Activated CD4-positive, alpha-beta T cell treated with anti-CD3 and anti-CD28 coated beads for 48 hours (primary cell): ENCODE data around the gene SPRR2A.
"Not testable (repeated sequence)": the region's sequence is repeated elsewhere in the genome, so short reads cannot be mapped to it uniquely, and the experiment has no call there.

Experiments
- DNase-seq: peaks from one replicate; pipeline ENCODE4 v3.0.0-alpha.2; 2020

The SPRR2A gene

GRCh38 chr1:153057375-153057774 is at the start of gene SPRR2A:
Gene SPRR2A, minus strand, starts transcription at chr1:153057512. Its CDS starts 777 bp downstream, at chr1:153056735.
- no peak for DNase-seq

DNA sequence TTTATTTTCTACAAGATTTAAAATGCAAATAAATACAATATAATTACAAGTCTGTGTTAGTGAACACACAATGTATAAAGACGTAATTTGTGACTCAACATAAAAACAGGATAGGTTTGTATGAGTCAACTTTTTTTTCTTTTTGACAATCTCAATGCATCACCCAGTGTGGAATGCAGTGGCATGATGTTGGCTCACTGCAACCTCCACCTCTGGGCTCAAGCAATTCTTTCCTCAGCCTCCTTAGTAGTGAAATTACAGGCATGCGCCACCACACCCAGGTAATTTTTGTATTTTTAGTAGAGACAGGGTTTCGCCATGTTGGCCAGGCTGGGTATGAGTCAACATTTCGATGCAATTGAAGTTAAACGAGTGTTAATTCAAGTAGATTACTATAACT is 42.9 kb upstream of the SPRR2A start:
- no peak for DNase-seq

DNA sequence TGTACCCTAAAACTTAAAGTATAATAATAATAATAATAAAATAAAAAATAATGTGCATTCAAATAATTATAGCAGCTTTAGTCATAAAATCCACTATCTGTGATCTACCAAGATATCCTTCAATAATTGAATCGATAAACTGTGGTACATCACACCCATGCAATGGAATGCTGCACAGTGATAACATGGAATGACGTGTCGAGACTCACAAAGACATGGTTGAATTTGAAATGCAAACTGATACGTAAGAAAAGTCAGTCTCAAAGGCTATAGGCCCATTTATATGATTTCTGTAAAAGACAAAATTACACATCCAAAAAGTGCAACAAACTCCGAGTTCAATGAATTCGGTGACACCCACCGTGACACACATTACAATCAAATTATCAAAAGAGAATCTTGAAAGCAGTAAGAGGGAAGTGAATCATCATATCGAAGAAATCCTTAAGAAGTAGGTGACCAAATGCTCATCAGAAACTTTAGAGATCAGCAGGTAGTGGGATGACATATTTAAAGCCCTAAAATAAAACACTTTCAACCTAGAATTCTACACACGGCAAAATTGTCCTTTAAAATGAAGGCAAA is 42.2 kb upstream of the SPRR2A start:
- no peak for DNase-seq

DNA sequence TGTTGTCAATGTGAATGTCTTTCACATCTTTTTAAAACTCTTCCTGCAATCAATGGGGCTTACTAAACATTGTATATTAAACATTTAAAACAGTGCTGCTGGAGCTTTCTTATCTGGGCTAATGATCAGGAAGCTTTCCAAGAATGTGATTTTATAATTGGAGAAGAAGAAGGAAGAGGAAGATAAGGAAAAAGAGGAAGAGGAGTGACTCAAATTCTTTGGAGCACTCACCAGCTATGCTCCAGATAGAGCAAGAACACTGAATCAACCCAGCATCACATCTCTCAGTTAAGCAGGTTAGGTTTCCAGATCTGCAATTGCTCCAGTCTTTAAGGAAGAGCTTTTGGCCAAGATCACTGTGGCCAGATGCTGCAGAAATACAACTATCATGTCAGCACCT is 38.5 kb upstream of the SPRR2A start:
- no peak for DNase-seq

- no peak for DNase-seq
Measured at GRCh38 chr1:153094426-153094825, 37.1 kb upstream of the SPRR2A start, which contains the start of gene SPRR2E. Gene SPRR2E, minus strand, starts transcription at chr1:153094526. Its CDS starts 775 bp downstream, at chr1:153093751.

DNA sequence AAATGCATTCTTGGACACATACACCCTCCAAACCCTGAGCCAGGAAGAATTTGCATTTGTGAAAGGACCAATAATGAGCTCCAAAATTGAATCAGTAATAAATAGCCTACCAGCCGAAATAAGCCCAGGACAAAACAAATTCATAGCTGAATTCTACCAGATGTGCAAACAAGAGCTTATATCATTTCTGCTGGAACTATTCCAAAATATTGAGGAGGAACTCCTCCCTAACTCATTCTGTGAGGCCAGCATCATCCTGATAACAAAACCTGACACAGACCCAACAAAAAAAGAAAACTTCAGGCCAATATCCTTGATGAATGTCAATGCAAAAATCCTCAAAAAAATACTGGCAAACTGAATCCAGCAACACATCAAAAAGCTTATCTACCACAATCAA is 30.3 kb upstream of the SPRR2A start:
- no peak for DNase-seq

DNA sequence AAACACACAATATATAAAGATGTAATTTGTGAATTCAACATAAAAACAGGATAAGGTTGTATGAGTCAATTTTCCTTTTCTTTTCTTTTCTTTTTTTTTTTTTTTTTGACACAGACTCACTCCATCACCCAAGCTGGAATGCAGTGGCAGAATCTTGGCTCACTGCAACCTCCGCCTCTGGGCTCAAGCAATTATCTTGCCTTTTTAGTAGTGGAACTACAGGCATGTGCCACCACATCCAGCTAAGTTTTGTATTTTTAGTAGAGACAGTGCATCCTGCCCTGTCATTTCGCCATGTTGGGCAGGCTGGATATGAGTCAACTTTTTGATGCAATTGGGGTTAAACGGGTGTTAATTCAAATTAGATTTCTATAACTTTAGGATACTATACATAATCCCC is 24.4 kb upstream of the SPRR2A start:
- DNase-seq, result no peak

DNA sequence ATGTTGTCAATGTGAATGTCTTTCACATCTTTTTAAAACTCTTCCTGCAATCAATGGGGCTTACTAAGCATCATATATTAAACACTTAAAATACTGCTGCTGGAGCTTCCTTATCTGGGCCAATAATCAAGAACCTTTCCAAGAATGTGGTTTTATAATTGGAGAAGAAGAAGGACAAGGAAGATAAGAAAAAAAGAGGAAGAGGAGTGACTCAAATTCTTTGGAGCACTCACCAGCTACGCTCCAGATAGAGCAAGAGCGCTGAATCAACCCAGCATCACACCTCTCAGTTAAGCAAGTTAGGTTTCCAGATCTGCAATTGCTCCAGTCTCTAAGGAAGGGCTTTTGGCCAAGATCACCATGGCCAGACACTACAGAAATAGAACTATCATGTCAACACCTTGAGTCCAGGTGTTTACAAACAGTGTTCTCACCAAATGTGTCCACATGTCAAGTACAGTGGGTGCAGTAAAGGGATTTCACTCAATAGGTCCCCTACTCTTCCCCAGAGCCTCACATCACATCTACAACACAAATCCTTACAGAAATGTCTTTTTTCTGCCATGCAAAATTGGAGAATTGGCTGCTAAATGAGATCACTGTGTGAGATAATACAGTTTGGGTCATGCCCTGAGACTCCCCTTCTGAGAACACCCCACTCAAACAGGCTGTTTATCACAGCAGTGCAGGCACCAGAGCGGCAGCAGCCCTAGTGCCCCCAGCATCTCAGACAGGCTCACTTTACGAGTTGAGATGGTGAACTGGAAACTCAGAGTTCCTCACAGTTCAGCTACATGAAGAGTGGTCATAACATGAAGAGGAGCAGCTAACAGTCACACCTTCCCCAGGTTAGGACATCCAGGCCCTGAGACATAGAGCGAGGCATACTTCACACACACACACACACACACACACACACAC is 15.8 kb upstream of the SPRR2A start:
- no peak for DNase-seq

DNA sequence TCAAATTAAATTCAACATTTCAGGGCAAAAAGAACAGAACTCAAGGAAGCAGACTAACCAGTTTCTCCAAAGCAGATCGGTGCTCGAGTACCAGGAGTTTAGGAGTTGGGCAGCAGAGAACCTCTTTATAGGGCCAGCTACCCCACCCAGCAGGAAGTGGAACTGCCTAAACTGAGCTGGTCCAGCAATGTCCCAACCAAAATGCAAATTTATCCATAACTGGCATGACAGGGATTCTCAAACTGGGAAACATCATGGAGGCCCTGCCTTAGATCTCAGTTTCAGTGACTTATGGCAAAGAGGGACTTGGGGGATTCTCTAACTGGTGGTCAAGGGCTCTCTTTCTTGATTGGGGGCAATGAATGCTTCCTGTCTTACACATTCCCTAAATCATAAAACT is 14.2 kb upstream of the SPRR2A start, which contains the start of gene SPRR2B:
TSS of gene SPRR2B (minus strand) at position 101 of the 400 bp plus-strand sequence. CDS start 772 bp downstream, outside the sequence.
- no peak for DNase-seq

GRCh38 chr1:153070243-153070642 is 12.9 kb upstream of the SPRR2A start:
- DNase-seq, result no peak

DNA sequence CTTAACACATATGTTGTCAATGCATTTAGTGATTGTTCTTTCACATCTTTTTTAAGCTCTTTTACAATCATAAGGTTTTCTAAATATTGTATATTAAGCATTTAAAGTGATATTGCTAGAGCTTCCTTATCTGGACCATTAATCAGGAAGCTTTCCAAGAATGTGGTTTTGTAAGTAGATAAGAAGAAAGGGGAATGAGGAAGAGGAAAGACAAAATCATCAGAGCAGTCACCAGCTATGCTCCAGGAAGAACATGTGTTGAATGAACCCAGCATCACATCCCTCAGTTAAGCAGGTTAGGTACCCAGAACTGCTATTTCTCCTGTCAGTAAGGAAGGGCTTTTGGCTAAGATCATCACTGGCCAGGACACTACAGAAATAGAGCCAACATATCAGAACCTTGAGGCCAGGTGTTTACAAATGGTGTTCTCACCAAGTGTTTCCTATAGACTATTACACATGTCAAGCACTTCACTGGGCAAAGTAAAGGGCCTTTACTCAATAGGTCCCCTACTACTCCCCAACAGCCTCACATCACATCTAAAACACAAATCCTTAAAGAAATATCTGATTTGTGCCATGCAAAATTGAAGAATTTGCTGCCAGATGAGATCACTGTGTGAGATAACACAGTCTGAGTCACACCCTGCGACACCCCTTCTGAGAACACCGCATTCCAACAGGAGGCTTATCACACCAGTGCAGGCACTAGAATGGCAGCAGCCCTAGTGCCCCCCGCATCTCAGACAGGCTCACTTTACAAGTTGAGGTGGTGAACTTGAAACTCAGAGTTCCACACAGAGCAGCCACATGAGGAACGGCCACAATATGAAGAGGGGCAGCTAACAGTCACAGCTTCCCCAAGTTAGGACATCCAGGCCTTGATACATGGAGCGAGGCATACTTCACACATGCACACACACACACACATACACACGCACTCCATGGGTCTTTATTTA is 1.8 kb upstream of the SPRR2A start:
- no peak for DNase-seq

GRCh38 chr1:153058154-153058553 is 842 bp upstream of the SPRR2A start:
- no peak for DNase-seq

DNA sequence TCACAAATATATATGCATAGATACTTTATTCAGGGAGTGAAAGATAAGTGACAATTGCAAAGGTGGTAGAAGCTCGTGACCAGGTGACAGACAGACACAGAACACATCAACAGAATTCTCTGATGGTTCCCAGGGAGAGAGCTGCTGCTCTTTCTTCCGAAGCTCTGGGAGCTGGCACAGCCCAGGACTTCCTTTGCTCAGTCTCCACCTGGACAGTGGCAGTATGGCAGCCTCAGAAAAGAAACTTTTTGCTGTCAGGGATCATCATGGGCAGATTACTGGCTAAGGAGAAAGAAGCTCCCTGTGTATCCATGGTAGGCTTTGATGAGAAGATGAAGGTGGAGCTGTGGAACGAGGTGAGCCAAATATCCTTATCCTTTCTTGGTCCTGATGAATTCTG is 1.2 kb downstream of the SPRR2A start:
- not testable (repeated sequence) for DNase-seq

DNA sequence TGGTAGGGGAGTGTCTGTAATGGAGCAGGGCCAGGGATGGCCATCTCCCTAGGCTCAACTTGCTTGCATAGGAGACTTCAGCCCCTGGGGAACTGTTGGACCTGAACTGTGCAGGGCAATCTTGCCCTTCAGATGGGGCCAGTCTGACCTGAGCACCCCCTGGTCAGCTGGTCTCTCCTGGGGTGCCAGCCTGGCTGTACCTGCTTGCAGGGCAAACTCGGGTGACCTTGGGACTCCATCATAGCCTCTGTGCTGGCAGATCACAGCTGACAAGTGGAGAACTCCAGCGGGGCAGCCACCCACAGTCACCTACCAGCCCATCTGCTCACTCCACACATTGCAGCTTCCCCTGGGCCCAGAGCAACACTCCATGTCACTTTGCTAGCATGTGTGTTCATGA is 8.1 kb downstream of the SPRR2A start:
- DNase-seq, result no peak

GRCh38 chr1:153040950-153041631 is 16.2 kb downstream of the SPRR2A start, which contains the start of gene SPRR2D:
Gene SPRR2D, minus strand, starts transcription at chr1:153041120. Its CDS starts 774 bp downstream, at chr1:153040346.
- no peak for DNase-seq

- DNase-seq, result no peak
Measured at GRCh38 chr1:153035211-153035610, 22.1 kb downstream of the SPRR2A start.

DNA sequence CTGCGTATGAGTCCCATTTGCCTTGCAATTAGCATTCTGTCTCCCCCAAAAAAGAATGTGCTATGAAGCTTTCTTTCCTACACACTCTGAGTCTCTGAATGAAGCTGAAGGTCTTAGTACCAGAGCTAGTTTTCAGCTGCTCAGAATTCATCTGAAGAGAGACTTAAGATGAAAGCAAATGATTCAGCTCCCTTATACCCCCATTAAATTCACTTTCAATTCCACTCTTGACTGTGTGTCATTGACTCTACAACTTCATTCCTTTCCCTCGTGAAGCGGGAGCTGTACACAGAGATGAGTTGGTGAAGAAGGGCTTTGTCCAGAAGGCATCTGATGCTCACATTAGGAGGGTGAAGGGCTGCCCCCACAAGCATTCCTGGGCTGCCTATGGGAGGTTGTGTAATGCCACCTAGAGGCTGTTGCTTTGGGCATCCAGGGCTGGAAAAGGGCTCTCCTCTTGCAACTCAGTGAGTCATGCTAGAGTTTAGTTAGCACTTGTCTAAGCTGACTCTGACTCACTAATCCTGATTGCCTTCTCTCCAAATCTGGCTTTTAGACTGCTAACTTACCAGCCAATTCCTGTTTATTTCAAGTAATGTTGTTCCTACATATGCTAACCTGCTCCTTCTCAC is 24.5 kb downstream of the SPRR2A start:
- no peak for DNase-seq

- no peak for DNase-seq
Measured at GRCh38 chr1:153032073-153032472, 25.2 kb downstream of the SPRR2A start.

DNA sequence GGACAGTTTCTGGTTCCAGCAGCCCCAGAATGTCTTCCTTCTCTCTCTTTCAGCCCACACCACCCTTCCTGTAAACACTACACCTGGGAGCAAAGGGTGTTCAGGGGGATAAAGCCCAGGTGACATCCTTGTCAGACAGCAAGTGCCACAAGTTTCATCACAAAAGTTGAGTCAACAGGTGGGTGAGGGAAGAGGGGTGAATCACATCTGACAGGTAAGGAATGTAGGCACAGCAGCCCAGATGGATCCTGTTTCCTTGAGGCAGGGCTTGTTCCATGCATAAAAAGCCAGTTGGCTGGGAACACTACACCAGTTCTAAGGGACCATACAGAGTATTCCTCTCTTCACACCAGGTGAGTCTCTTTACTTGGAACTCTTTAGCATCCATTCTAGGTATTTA is 26.4 kb downstream of the SPRR2A start, which contains the start of gene SPRR1B:
TSS of gene SPRR1B (plus strand) at position 309 of the 400 bp plus-strand sequence. CDS start 1,143 bp downstream, outside the sequence.
- DNase-seq, result no peak

GRCh38 chr1:153028766-153029165 is 28.5 kb downstream of the SPRR2A start:
- DNase-seq, result no peak

DNA sequence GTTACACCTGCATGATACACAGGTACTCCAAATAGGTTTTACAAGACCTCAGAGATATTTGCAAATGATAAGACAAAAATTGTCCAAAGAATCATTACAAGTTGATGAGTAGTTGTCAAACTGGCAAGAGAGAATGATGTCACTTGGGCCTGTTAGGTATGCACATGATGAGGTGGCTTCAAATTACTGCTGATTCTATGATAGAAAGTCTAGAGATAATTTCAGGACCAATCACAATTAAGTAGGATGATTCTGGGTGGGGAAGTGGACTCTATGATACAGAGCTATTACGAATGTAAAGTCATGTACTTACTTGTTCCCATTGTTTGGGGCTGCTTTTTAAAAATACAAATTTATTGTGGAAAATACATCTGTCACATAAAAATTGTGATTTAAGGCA is 31.5 kb downstream of the SPRR2A start:
- DNase-seq, result no peak

DNA sequence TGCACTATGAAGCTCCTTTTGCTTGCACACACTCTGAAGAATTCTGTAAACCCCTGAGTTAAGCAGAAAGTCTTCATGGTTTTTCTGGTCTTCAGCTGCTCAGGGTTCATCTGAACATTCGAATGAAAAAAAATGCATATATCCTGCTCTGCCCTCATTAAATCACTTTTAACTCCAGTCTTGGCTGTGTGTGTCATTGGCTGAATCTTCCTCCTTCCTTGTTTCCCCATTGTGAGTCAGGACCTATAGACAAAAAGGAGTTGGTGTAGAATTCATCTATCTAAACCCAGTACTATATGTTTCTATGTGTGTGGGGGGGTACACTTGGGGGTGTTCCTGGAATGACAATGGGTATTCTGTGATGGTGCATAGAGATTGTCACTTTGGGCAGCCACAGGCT is 32.9 kb downstream of the SPRR2A start:
- DNase-seq, result no peak
